Testis (tissue), 3 donors: ENCODE results near the gene ANKS6. TPM values are rescaled to one million over a fixed set of nuclear protein-coding genes. Genes with fewer than 3 reads are reported as not detected.

Experiments used
- DNase-seq: peaks from one replicate; pipeline ENCODE4 v3.0.0-alpha.2; 2019
- H3K27ac ChIP-seq, 2 donors: fragments of 200-600 bp; sonication (generic); one replicate each; pipeline ENCODE4 v1.5.1; 2019
- H3K27me3 ChIP-seq: fragments of 200-600 bp; sonication (generic); one replicate; pipeline ENCODE4 v1.5.1; 2019
- H3K36me3 ChIP-seq: fragments of 200-600 bp; sonication (generic); one replicate; pipeline ENCODE4 v1.5.1; 2017; ENCODE audit warnings: low read depth; ENCODE audit errors: missing control alignments
- H3K4me1 ChIP-seq: fragments of 200-600 bp; sonication (generic); one replicate; pipeline ENCODE4 v1.5.1; 2019
- H3K4me3 ChIP-seq, 2 donors: fragments of 200-600 bp; sonication (generic); one replicate each; pipeline ENCODE4 v1.5.1; 2017 to 2019
- H3K9me3 ChIP-seq: fragments of 200-600 bp; sonication (generic); one replicate; pipeline ENCODE4 v1.5.1; 2017
- CTCF ChIP-seq, 3 experiments: fragments of 450-650 bp in 2 of 3; fragments of 200-600 bp in 1 of 3; sonication (generic) in 1 of 3; IDR thresholded peaks; one replicate each; pipeline ENCODE4 v1.5.1; 2016 to 2019; ENCODE audit warnings: antibody characterized with exemption in 3 of 3, mild to moderate bottlenecking in 2 of 3, moderate library complexity in 1 of 3
- POLR2A ChIP-seq: fragments of 450-650 bp; IDR thresholded peaks from one replicate; pipeline ENCODE4 v1.6.1; 2017; ENCODE audit warnings: antibody characterized with exemption, mild to moderate bottlenecking, moderate library complexity
- WGBS, 2 donors: methylation state at CpG; one replicate each; pipeline ENCODE4 v1.1.5; 2018; 5-methylcytosine and 5-hydroxymethylcytosine counted together
- intact Hi-C: fragments of 100-400 bp; cut with DNase I; formaldehyde crosslinking; loops from one replicate; pipeline ENCODE4 v1.15.1; 2023; ENCODE audit warnings: low total_unique reads
- polyA plus RNA-seq: library from polyadenylated mRNA; stranded (reverse); fragments of 350-450 nt; fragmentation: Illumina TruSeq; extraction: RNeasy Lipid Tissue Mini Kit (QIAGEN cat#74804); gene quantifications from one replicate; pipeline ENCODE4 v1.2.3, GENCODE V29; 2014; ENCODE audit warnings: low read depth, low replicate concordance; ENCODE audit not compliant: insufficient read depth
- total RNA-seq, 2 donors: library from RNA; depleted of rRNA; stranded (reverse); fragments of >200 nt; gene quantifications; one replicate each; pipeline ENCODE4 v1.2.3, GENCODE V29; 2016

ANKS6 gene
- total and polyA plus RNA-seq, 3 donors from 2014 or later: 12.8 to 33.6 (median 24.2) TPM

GRCh38 chr9:98795295-98795955 is 930 bp downstream of the ANKS6 start:
- TF ChIP-seq POLR2A (no peak), CTCF (IDR thresholded peaks at IDR 0.05) (no peak)
- no peaks in the 10 kb centered on the region for H3K9me3 ChIP-seq
- WGBS, 2 donors: 34 to 42% methylated on average over 12 of the region's 12 CpGs
- H3K4me3 ChIP-seq: peak overlapping the region; percentile 67 to 70
- H3K27me3 ChIP-seq: no peaks in the 10 kb centered on the region
- DNase-seq: peak; percentile 12
- no peaks in the 10 kb centered on the region for H3K36me3 ChIP-seq
- intact Hi-C loops: no loop called here
- H3K4me1 ChIP-seq: peaks cover 11% of the 10 kb centered on the region
- no peak overlapping the region for H3K27ac ChIP-seq

- Histone ChIP-seq H3K27me3 (no peaks in the 10 kb centered on the region), H3K9me3 (no peaks in the 10 kb centered on the region), H3K4me1 (peaks cover 11% of the 10 kb centered on the region), H3K36me3 (no peaks in the 10 kb centered on the region), H3K4me3 (no peak overlapping the region), H3K27ac (no peak overlapping the region)
- no peak for TF ChIP-seq POLR2A
- TF ChIP-seq CTCF (IDR thresholded peaks at IDR 0.05): no peak
- intact Hi-C loops: no loop called here
- 78 to 95% methylated on average over 3 of the region's 3 CpGs for WGBS, 2 donors
- no peak for DNase-seq
Measured at GRCh38 chr9:98794802-98795201, 1.6 kb downstream of the ANKS6 start.

- intact Hi-C loops: no loop called here
- Histone ChIP-seq H3K27ac (no peak overlapping the region), H3K9me3 (no peaks in the 10 kb centered on the region), H3K4me3 (no peak overlapping the region), H3K27me3 (no peaks in the 10 kb centered on the region), H3K36me3 (no peaks in the 10 kb centered on the region), H3K4me1 (peaks cover 11% of the 10 kb centered on the region)
- DNase-seq: peak; percentile 6
- TF ChIP-seq POLR2A: no peak
- WGBS, 2 donors: 93 to 98% methylated on average over 2 of the region's 2 CpGs
Measured at GRCh38 chr9:98793031-98793430, 3.3 kb downstream of the ANKS6 start.

- Histone ChIP-seq H3K27ac (no peak overlapping the region), H3K9me3 (no peaks in the 10 kb centered on the region), H3K4me1 (peaks cover 11% of the 10 kb centered on the region), H3K36me3 (no peaks in the 10 kb centered on the region), H3K27me3 (no peaks in the 10 kb centered on the region), H3K4me3 (no peak overlapping the region)
- intact Hi-C loops: no loop called here
- DNase-seq: no peak
- 87 to 92% methylated on average over 18 of the region's 18 CpGs for WGBS, 2 donors
- TF ChIP-seq POLR2A (no peak), CTCF (IDR thresholded peaks at IDR 0.05) (no peak)
Measured at GRCh38 chr9:98791608-98792490, 4.5 kb downstream of the ANKS6 start.

GRCh38 chr9:98790842-98791607 is 5.3 kb downstream of the ANKS6 start:
- Histone ChIP-seq H3K4me1 (peaks cover 11% of the 10 kb centered on the region), H3K27me3 (no peaks in the 10 kb centered on the region), H3K27ac (no peak overlapping the region), H3K4me3 (no peak overlapping the region), H3K9me3 (no peaks in the 10 kb centered on the region), H3K36me3 (no peaks in the 10 kb centered on the region)
- WGBS, 2 donors: 74 to 83% methylated on average over 6 to 10 of the region's 10 CpGs
- intact Hi-C loops: no loop called here
- TF ChIP-seq CTCF (IDR thresholded peaks at IDR 0.05) (peak; percentile 97 to 99 (median 97)), POLR2A (no peak)
- peak; percentile 81 for DNase-seq
